HG03103 (cell line): ENCODE measurements around the gene SOX13.
"Not testable (repeated sequence)": the region's sequence is repeated elsewhere in the genome, so short reads cannot be mapped to it uniquely, and the experiment has no call there.

Experiments used
- ATAC-seq: cut with Tn5 transposase; IDR thresholded peaks from one replicate; pipeline ENCODE4 v1.9.1; 2021; ENCODE audit warnings: low read depth; ENCODE audit not compliant: unreplicated experiment

SOX13 gene

GRCh38 chr1:204084247-204084772 lies 11.4 kb downstream of the SOX13 start:
- no peak for ATAC-seq

- no peak for ATAC-seq
Observed at GRCh38 chr1:204085876-204086275, 13.0 kb downstream of the SOX13 start.

GRCh38 chr1:204087181-204087892 lies 14.4 kb downstream of the SOX13 start:
- ATAC-seq = no peak

GRCh38 chr1:204087893-204088528 lies 15.1 kb downstream of the SOX13 start:
- no peak for ATAC-seq

- no peak for ATAC-seq
Observed at GRCh38 chr1:204088596-204088995, 15.7 kb downstream of the SOX13 start.

GRCh38 chr1:204089044-204089751 lies 16.3 kb downstream of the SOX13 start:
- no peak for ATAC-seq

GRCh38 chr1:204090132-204090531 lies 17.2 kb downstream of the SOX13 start:
- not testable (repeated sequence) for ATAC-seq

GRCh38 chr1:204091066-204091465 lies 18.2 kb downstream of the SOX13 start:
- no peak for ATAC-seq

- no peak for ATAC-seq
Observed at GRCh38 chr1:204091787-204092312, 18.9 kb downstream of the SOX13 start.

GRCh38 chr1:204092632-204093420 lies 19.9 kb downstream of the SOX13 start:
- ATAC-seq = no peak

- no peak for ATAC-seq
Observed at GRCh38 chr1:204093421-204093717, 20.5 kb downstream of the SOX13 start.

- ATAC-seq = no peak
Observed at GRCh38 chr1:204093781-204094180, 20.9 kb downstream of the SOX13 start.

GRCh38 chr1:204094313-204094729 lies 21.4 kb downstream of the SOX13 start:
- no peak for ATAC-seq

- no peak for ATAC-seq
Observed at GRCh38 chr1:204094856-204095634, 22.1 kb downstream of the SOX13 start.

- no peak for ATAC-seq
Observed at GRCh38 chr1:204096931-204097330, 24.0 kb downstream of the SOX13 start.

- no peak for ATAC-seq
Observed at GRCh38 chr1:204098683-204099082, 25.8 kb downstream of the SOX13 start.

GRCh38 chr1:204099754-204100153 lies 26.8 kb downstream of the SOX13 start:
- ATAC-seq = not testable (repeated sequence)

GRCh38 chr1:204102029-204102611 lies 29.2 kb downstream of the SOX13 start:
- no peak for ATAC-seq

GRCh38 chr1:204102739-204103430 lies 30.0 kb downstream of the SOX13 start:
- no peak for ATAC-seq
